Fibroblast of lung (primary cell): ENCODE results near the gene MRPS5.

ENCODE experiments used
- EZH2 ChIP-seq: IDR thresholded peaks from 2 replicates; pipeline ENCODE4 v1.5.1; 2012; ENCODE audit warnings: low read length, control low read depth, mild to moderate bottlenecking; ENCODE audit errors: missing control alignments
- TF ChIP-seq, protein P1 (sequence below), 2 donors: IDR thresholded peaks in 1 of 2; conservative IDR thresholded peaks in 1 of 2; 1 replicate in 1 of 2; 2 replicates in 1 of 2; pipeline ENCODE4 v1.5.1; 2011 to 2012; ENCODE audit warnings: low read length in 2 of 2, control low read depth in 1 of 2, inconsistent platforms in 1 of 2, low read depth in 1 of 2, mild to moderate bottlenecking in 1 of 2

DNA sequence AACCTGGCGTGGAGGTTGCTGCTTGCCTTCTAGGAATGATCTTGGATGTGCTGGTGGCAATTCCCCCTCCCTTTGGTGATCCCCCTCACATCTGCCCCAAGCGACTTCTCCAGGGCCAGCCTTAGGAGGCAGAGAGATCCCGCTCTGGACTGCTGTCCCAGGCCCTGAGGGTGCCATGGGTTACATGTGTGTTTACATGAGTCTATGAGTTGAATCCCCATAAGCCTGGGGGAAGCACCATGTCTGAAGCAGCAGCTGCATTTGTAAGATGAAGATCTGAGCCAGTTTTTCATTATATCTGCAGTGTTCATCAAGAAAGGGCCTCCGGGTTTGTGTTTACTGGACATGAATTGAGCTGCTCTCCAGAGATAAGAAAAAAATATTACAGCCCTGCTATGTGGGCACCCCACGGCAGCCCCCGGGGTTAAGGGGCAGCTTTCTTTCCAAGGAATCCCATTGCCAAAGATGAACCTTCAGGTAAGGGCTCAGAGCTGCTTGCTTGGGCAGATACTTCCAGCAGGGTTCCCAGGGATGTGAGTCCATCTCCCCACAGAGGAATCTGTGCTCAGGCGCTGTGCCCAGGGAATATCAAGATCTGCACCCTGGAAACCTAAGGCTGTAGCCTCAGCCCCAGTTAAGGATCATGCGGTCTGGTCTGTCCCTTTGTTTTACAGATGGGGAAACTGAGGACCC lies 46.0 kb downstream of the MRPS5 start:
- TF ChIP-seq, protein P1, sequence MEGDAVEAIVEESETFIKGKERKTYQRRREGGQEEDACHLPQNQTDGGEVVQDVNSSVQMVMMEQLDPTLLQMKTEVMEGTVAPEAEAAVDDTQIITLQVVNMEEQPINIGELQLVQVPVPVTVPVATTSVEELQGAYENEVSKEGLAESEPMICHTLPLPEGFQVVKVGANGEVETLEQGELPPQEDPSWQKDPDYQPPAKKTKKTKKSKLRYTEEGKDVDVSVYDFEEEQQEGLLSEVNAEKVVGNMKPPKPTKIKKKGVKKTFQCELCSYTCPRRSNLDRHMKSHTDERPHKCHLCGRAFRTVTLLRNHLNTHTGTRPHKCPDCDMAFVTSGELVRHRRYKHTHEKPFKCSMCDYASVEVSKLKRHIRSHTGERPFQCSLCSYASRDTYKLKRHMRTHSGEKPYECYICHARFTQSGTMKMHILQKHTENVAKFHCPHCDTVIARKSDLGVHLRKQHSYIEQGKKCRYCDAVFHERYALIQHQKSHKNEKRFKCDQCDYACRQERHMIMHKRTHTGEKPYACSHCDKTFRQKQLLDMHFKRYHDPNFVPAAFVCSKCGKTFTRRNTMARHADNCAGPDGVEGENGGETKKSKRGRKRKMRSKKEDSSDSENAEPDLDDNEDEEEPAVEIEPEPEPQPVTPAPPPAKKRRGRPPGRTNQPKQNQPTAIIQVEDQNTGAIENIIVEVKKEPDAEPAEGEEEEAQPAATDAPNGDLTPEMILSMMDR (conservative IDR thresholded peaks at IDR 0.05 in 1 of 2, IDR thresholded peaks at IDR 0.05 in 1 of 2; ENCODE audit: low read depth in 1 of 2, low read length in 2 of 2), result no peak
- no peak for TF ChIP-seq EZH2
